Panc1 (cell line): Measurements from ENCODE around the gene GNAO1.

Experiments
- SIN3A ChIP-seq: IDR thresholded peaks from 2 replicates; pipeline ENCODE4 v1.6.1; 2012; ENCODE audit warnings: low read depth, mild to moderate bottlenecking, low read length, moderate library complexity, borderline replicate concordance; ENCODE audit not compliant: insufficient read depth
- TF ChIP-seq, protein P1 (sequence below): fragments of 450-650 bp; IDR thresholded peaks from 2 replicates; pipeline ENCODE4 v1.5.1; 2017; ENCODE audit warnings: mild to moderate bottlenecking

DNA sequence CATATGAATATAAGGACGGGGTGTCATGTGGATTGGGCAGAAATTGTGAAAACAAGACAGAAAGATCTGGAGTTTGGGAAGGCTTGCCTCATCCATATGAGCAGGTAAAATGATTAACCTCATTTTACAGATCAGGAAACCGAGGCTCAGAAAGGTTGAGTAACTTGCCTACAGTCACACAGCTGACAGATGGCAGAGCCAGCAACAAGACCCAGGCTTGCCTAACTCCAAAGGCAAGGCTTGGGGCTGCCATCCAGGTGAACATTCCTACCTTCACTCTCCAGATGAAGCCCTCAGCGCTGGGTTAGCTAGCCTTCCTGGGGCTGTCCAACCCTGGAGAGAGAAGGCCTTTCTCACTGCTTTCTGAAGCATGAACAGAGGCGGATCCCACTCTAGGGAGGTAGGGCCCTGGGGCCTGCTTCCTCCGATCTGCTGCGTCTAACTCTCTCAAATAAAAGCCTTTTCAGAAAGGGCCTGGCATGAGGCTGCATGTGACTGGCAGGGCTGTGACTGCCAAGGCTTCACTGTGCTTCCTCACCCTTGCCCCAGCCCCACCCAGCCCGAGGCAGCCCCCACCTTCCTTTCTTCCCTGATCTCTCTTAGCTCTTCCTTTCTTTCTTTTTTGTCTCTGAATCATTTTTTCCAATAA lies 107.8 kb downstream of the GNAO1 start:
- TF ChIP-seq, protein P1, sequence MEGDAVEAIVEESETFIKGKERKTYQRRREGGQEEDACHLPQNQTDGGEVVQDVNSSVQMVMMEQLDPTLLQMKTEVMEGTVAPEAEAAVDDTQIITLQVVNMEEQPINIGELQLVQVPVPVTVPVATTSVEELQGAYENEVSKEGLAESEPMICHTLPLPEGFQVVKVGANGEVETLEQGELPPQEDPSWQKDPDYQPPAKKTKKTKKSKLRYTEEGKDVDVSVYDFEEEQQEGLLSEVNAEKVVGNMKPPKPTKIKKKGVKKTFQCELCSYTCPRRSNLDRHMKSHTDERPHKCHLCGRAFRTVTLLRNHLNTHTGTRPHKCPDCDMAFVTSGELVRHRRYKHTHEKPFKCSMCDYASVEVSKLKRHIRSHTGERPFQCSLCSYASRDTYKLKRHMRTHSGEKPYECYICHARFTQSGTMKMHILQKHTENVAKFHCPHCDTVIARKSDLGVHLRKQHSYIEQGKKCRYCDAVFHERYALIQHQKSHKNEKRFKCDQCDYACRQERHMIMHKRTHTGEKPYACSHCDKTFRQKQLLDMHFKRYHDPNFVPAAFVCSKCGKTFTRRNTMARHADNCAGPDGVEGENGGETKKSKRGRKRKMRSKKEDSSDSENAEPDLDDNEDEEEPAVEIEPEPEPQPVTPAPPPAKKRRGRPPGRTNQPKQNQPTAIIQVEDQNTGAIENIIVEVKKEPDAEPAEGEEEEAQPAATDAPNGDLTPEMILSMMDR = no peak
- TF ChIP-seq SIN3A = no peak
